Measurements from ENCODE around the gene ADM5.
A peak's percentile ranks its signal among the peaks of the same experiment; 100 is the strongest.

The ADM5 gene

GRCh38 chr19:49687566-49688316, 1.7 kb upstream of the ADM5 start:
- Histone ChIP-seq H2AFZ (ENCODE audit: low read depth, low read length) (no peak overlapping the region), H3K4me3 (ENCODE audit: low read length) (no peak overlapping the region), H3K27me3 (ENCODE audit: insufficient read depth, low read length) (no peaks in the 10 kb centered on the region), H3K9me3 (ENCODE audit: low read length) (no peaks in the 10 kb centered on the region), H3K4me1 (ENCODE audit: insufficient read depth, low read length) (peaks cover 19% of the 10 kb centered on the region), H3K36me3 (ENCODE audit: insufficient read depth, low read length) (peaks cover 46% of the 10 kb centered on the region)

DNA sequence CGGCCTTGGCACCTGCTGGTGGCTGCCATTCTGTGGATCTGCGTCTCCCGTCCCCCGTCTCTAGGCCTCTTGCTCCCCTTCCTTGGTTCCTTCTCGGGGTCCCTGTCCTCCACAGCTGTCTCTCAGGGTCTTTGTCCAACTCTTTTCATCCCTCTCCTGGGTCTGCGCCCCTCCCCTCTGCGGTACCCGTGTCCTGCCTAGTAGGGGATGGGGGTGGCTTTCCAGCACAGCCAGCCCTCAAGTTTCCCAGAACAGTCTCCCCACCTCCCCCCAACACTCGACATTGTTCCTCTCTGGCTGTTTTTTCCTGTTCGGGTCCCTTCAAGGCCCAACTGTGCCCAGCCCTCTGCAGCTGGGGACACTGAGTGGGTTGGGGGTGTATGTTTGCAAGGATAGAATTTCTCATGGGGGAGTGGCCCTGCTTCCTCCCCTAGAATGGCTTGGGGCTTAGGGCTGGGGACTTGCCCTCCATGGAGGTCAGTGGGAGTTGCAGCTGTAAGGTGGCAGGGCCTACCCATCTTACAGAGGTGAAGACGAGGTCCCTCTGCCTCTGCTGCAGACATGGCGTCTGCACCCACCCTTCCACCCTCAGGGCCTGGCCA, 762 bp upstream of the ADM5 start:
- H3K4me1 ChIP-seq (ENCODE audit: insufficient read depth, low read length), result peaks cover 19% of the 10 kb centered on the region
- H3K4me3 ChIP-seq (ENCODE audit: low read length), result no peak overlapping the region
- peaks cover 46% of the 10 kb centered on the region for H3K36me3 ChIP-seq (ENCODE audit: insufficient read depth, low read length)
- H3K27me3 ChIP-seq (ENCODE audit: insufficient read depth, low read length), result no peaks in the 10 kb centered on the region
- no peak overlapping the region for H2AFZ ChIP-seq (ENCODE audit: low read depth, low read length)
- no peaks in the 10 kb centered on the region for H3K9me3 ChIP-seq (ENCODE audit: low read length)

GRCh38 chr19:49690079-49690655, 773 bp downstream of the ADM5 start:
- Histone ChIP-seq H3K4me3 (ENCODE audit: low read length) (peak overlapping the region; percentile 75), H3K36me3 (ENCODE audit: insufficient read depth, low read length) (peaks cover 30% of the 10 kb centered on the region), H2AFZ (ENCODE audit: low read depth, low read length) (no peak overlapping the region), H3K27me3 (ENCODE audit: insufficient read depth, low read length) (no peaks in the 10 kb centered on the region), H3K4me1 (ENCODE audit: insufficient read depth, low read length) (peaks cover 19% of the 10 kb centered on the region), H3K9me3 (ENCODE audit: low read length) (no peaks in the 10 kb centered on the region)

GRCh38 chr19:49690656-49691242, 1.4 kb downstream of the ADM5 start, which contains the start of gene CPT1C:
Gene CPT1C (plus strand): TSS chr19:49691116. CDS start chr19:49692253, 1,137 bp downstream.
- H3K9me3 ChIP-seq (ENCODE audit: low read length), result no peaks in the 10 kb centered on the region
- peaks cover 19% of the 10 kb centered on the region for H3K4me1 ChIP-seq (ENCODE audit: insufficient read depth, low read length)
- H2AFZ ChIP-seq (ENCODE audit: low read depth, low read length), result peak within 1 kb of the TSS; percentile 77
- peaks cover 25% of the 10 kb centered on the region for H3K36me3 ChIP-seq (ENCODE audit: insufficient read depth, low read length)
- peak within 1 kb of the TSS; percentile 75 for H3K4me3 ChIP-seq (ENCODE audit: low read length)
- no peaks in the 10 kb centered on the region for H3K27me3 ChIP-seq (ENCODE audit: insufficient read depth, low read length)

GRCh38 chr19:49691243-49692146, 2.1 kb downstream of the ADM5 start:
- Histone ChIP-seq H3K27me3 (ENCODE audit: insufficient read depth, low read length) (no peaks in the 10 kb centered on the region), H3K9me3 (ENCODE audit: low read length) (no peaks in the 10 kb centered on the region), H3K36me3 (ENCODE audit: insufficient read depth, low read length) (peaks cover 19% of the 10 kb centered on the region), H3K4me1 (ENCODE audit: insufficient read depth, low read length) (peaks cover 19% of the 10 kb centered on the region), H3K4me3 (ENCODE audit: low read length) (peak overlapping the region; percentile 75), H2AFZ (ENCODE audit: low read depth, low read length) (peak overlapping the region; percentile 77)

- Histone ChIP-seq H3K4me1 (ENCODE audit: insufficient read depth, low read length) (peaks cover 19% of the 10 kb centered on the region), H3K9me3 (ENCODE audit: low read length) (no peaks in the 10 kb centered on the region), H3K4me3 (ENCODE audit: low read length) (peak overlapping the region; percentile 75), H2AFZ (ENCODE audit: low read depth, low read length) (no peak overlapping the region), H3K27me3 (ENCODE audit: insufficient read depth, low read length) (no peaks in the 10 kb centered on the region), H3K36me3 (ENCODE audit: insufficient read depth, low read length) (peaks cover 21% of the 10 kb centered on the region)
These were observed 2.7 kb downstream of the ADM5 start for GRCh38 chr19:49692147-49692506.

DNA sequence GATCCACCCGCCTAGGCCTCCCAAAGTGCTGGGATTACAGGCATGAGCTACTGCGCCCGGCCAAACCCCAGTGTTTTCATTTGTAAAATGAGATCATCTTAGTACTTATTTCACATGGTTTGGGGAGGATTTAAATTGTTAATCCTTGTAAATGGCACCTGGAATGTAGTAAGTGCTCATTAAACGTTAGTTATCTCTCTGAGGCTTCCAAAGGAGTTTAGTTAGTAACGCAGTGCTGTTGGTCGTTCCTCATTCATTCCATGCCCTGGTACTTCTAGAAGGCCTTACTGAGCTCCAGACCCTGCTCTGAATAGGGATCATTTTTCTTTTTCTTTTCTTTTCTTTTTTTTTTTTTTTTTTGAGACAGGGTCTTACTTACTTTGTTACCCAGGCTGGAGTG, 6.7 kb downstream of the ADM5 start:
- no peak overlapping the region for H2AFZ ChIP-seq (ENCODE audit: low read depth, low read length)
- no peaks in the 10 kb centered on the region for H3K27me3 ChIP-seq (ENCODE audit: insufficient read depth, low read length)
- peaks cover 15% of the 10 kb centered on the region for H3K36me3 ChIP-seq (ENCODE audit: insufficient read depth, low read length)
- no peaks in the 10 kb centered on the region for H3K9me3 ChIP-seq (ENCODE audit: low read length)
- H3K4me1 ChIP-seq (ENCODE audit: insufficient read depth, low read length), result peaks cover 9% of the 10 kb centered on the region
- H3K4me3 ChIP-seq (ENCODE audit: low read length), result no peak overlapping the region

DNA sequence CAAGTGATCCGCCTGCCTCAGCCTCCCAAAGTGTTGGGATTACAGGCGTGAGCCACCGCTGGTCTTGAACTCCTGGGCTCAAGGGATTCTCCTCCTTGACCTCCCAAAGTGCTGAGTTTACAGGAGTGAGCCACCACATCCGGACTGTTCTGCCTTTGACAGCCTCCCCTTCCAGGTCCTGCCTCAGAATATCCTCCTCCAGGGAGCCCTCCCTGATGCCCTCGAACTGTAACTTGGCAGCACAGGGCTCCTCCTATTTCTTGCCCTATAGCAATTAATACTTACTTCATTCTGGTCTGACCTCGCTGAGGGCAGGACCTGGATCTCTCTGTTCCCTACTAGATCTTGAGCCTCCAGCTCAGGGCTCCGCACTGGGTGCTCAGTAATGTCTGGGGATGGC, 7.5 kb downstream of the ADM5 start:
- Histone ChIP-seq H3K9me3 (ENCODE audit: low read length) (no peaks in the 10 kb centered on the region), H2AFZ (ENCODE audit: low read depth, low read length) (no peak overlapping the region), H3K4me3 (ENCODE audit: low read length) (no peak overlapping the region), H3K36me3 (ENCODE audit: insufficient read depth, low read length) (peaks cover 15% of the 10 kb centered on the region), H3K27me3 (ENCODE audit: insufficient read depth, low read length) (no peaks in the 10 kb centered on the region), H3K4me1 (ENCODE audit: insufficient read depth, low read length) (peaks cover 6% of the 10 kb centered on the region)

- H2AFZ ChIP-seq (ENCODE audit: low read depth, low read length), result no peak overlapping the region
These were observed 10.0 kb downstream of the ADM5 start for GRCh38 chr19:49699364-49699763.

GRCh38 chr19:49700563-49700962, 11.2 kb downstream of the ADM5 start:
- Histone ChIP-seq H2AFZ (ENCODE audit: low read depth, low read length) (no peak overlapping the region), H3K4me3 (ENCODE audit: low read length) (no peak overlapping the region), H3K9me3 (ENCODE audit: low read length) (no peaks in the 10 kb centered on the region), H3K27me3 (ENCODE audit: insufficient read depth, low read length) (no peaks in the 10 kb centered on the region), H3K4me1 (ENCODE audit: insufficient read depth, low read length) (no peaks in the 10 kb centered on the region), H3K36me3 (ENCODE audit: insufficient read depth, low read length) (peaks cover 31% of the 10 kb centered on the region)

More at GRCh38 chr19:49699364-49699763, 10.0 kb downstream of the ADM5 start:
- no peaks in the 10 kb centered on the region for H3K27me3 ChIP-seq (ENCODE audit: insufficient read depth, low read length)
- no peak overlapping the region for H3K4me3 ChIP-seq (ENCODE audit: low read length)
- H3K36me3 ChIP-seq (ENCODE audit: insufficient read depth, low read length), result peaks cover 19% of the 10 kb centered on the region
- H3K4me1 ChIP-seq (ENCODE audit: insufficient read depth, low read length), result no peaks in the 10 kb centered on the region
- H3K9me3 ChIP-seq (ENCODE audit: low read length), result no peaks in the 10 kb centered on the region

DNA sequence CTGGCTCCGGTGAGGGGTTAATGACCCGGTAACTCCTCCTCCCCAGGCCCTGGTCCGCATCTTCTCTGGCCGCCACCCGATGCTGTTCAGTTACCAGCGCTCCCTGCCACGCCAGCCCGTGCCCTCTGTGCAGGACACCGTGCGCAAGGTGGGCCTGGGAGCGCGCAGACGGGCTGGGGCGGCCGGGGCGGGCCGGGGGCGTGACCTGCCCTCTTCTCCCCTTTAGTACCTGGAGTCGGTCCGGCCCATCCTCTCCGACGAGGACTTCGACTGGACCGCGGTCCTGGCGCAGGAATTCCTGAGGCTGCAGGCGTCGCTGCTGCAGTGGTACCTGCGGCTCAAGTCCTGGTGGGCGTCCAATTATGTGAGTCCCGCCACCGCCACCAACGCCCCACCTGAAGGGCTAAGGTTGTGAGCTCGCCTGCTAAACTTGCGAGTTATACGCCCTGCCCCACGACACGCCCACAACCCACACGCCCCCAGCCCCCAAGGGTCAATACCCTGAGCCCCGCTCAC, 11.9 kb downstream of the ADM5 start:
- Histone ChIP-seq H3K9me3 (ENCODE audit: low read length) (no peaks in the 10 kb centered on the region), H3K4me3 (ENCODE audit: low read length) (no peak overlapping the region), H3K4me1 (ENCODE audit: insufficient read depth, low read length) (no peaks in the 10 kb centered on the region), H3K36me3 (ENCODE audit: insufficient read depth, low read length) (peaks cover 38% of the 10 kb centered on the region), H2AFZ (ENCODE audit: low read depth, low read length) (no peak overlapping the region), H3K27me3 (ENCODE audit: insufficient read depth, low read length) (no peaks in the 10 kb centered on the region)

- no peaks in the 10 kb centered on the region for H3K4me1 ChIP-seq (ENCODE audit: insufficient read depth, low read length)
- no peak overlapping the region for H3K4me3 ChIP-seq (ENCODE audit: low read length)
- H2AFZ ChIP-seq (ENCODE audit: low read depth, low read length), result no peak overlapping the region
- H3K36me3 ChIP-seq (ENCODE audit: insufficient read depth, low read length), result peaks cover 52% of the 10 kb centered on the region
- no peaks in the 10 kb centered on the region for H3K9me3 ChIP-seq (ENCODE audit: low read length)
- H3K27me3 ChIP-seq (ENCODE audit: insufficient read depth, low read length), result no peaks in the 10 kb centered on the region
These were observed 15.7 kb downstream of the ADM5 start for GRCh38 chr19:49704888-49705642.
